ENCODE measurements around the gene OPRM1. TPM values are rescaled to one million over a fixed set of nuclear protein-coding genes. Genes with fewer than 3 reads are reported as not detected.

The OPRM1 gene
- total and polyA plus RNA-seq, 2 of the 8 experiments (the other 6 are each of a cell fraction or from before 2014, with no cell fraction given): not detected

- TF ChIP-seq BRCA1 (IDR thresholded peaks at IDR 0.05; ENCODE audit: low read depth, low read length) (no peak), CHD7 (IDR thresholded peaks at IDR 0.05; ENCODE audit: insufficient replicate concordance, low read length) (no peak), SP2 (IDR thresholded peaks at IDR 0.05; ENCODE audit: low read length) (no peak), POLR2AphosphoS5 (IDR thresholded peaks at IDR 0.05; ENCODE audit: low read depth, low read length) (no peak)
Observed at GRCh38 chr6:153989989-153990388, 49.1 kb upstream of the OPRM1 start (continued).

Measured in H1 (cell line).